HG03095 (cell line): ENCODE data around the gene PSMD9.
"Not testable (repeated sequence)": the region's sequence is repeated elsewhere in the genome, so short reads cannot be mapped to it uniquely, and the experiment has no call there.

Source experiments
- ATAC-seq: cut with Tn5 transposase; IDR thresholded peaks from one replicate; pipeline ENCODE4 v1.9.1; 2021; ENCODE audit warnings: moderate library complexity; ENCODE audit not compliant: unreplicated experiment

Gene PSMD9

GRCh38 chr12:121872546-121873215 lies 15.9 kb upstream of the PSMD9 start:
- ATAC-seq: no peak

GRCh38 chr12:121873216-121873569 lies 15.4 kb upstream of the PSMD9 start:
- ATAC-seq: no peak

GRCh38 chr12:121874071-121874470 lies 14.5 kb upstream of the PSMD9 start:
- no peak for ATAC-seq

GRCh38 chr12:121875582-121875981 lies 13.0 kb upstream of the PSMD9 start:
- no peak for ATAC-seq

GRCh38 chr12:121876080-121876447 lies 12.5 kb upstream of the PSMD9 start:
- not testable (repeated sequence) for ATAC-seq

GRCh38 chr12:121883315-121883660 lies 5.3 kb upstream of the PSMD9 start:
- ATAC-seq: no peak

- ATAC-seq: not testable (repeated sequence)
Measured at GRCh38 chr12:121885129-121885528, 3.5 kb upstream of the PSMD9 start.

GRCh38 chr12:121888083-121888477 lies 510 bp upstream of the PSMD9 start:
- no peak for ATAC-seq

GRCh38 chr12:121889274-121889624 lies 659 bp downstream of the PSMD9 start:
- ATAC-seq: no peak

- ATAC-seq: not testable (repeated sequence)
Measured at GRCh38 chr12:121889661-121890060, 1.1 kb downstream of the PSMD9 start.

GRCh38 chr12:121892673-121893561 lies 4.3 kb downstream of the PSMD9 start:
- ATAC-seq: no peak

GRCh38 chr12:121893961-121894460 lies 5.4 kb downstream of the PSMD9 start:
- no peak for ATAC-seq

GRCh38 chr12:121894633-121895032 lies 6.0 kb downstream of the PSMD9 start:
- ATAC-seq: no peak

GRCh38 chr12:121898287-121898686 lies 9.7 kb downstream of the PSMD9 start:
- no peak for ATAC-seq

- ATAC-seq: no peak
Measured at GRCh38 chr12:121899590-121899989, 11.0 kb downstream of the PSMD9 start.

- ATAC-seq: no peak
Measured at GRCh38 chr12:121903202-121903601, 14.6 kb downstream of the PSMD9 start.

- ATAC-seq: no peak
Measured at GRCh38 chr12:121905746-121906145, 17.2 kb downstream of the PSMD9 start.

- no peak for ATAC-seq
Measured at GRCh38 chr12:121908702-121909101, 20.1 kb downstream of the PSMD9 start.

- no peak for ATAC-seq
Measured at GRCh38 chr12:121911824-121912585, 23.4 kb downstream of the PSMD9 start.

- no peak for ATAC-seq
Measured at GRCh38 chr12:121915841-121916321, 27.3 kb downstream of the PSMD9 start.

GRCh38 chr12:121916719-121917118 lies 28.1 kb downstream of the PSMD9 start:
- no peak for ATAC-seq
